Measurements from ENCODE around the gene MUC5B. TPM values are rescaled to one million over a fixed set of nuclear protein-coding genes. Genes with fewer than 3 reads are reported as not detected.

The MUC5B gene
- total and polyA plus RNA-seq, 2 donors (not counting 3 experiments of a cell fraction or from before 2014, with no cell fraction given): not detected

DNA sequence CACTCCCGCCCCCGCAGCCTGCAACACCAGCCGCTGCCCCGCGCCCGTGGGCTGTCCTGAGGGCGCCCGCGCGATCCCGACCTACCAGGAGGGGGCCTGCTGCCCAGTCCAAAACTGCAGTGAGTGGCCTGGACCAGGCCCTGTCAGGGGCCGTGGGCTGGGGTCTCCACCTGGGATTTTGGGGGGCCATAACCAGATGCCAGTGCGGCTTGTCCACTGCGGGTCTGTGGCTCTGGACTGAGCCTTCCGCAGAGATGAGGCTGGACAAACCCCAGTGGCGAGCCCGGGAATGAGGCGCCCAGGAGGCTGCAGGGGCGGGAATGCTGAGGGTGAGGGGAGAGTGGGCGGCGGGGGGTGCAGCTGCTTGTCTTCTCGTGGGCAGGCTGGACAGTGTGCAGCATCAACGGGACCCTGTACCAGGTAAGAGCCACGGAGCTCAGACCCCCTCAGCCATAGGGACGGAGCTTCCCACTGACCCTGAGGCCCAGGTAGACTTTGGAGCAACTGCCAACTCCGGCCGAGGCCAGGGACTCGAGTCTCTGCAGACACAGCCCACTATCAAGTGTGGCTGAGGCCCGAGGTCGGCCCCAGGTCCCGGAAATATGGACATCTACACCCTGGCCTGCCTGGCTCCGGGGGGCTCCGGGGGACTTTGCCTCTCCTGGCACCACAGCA lies 24.8 kb upstream of the MUC5B start:
- ChIA-PET CTCF (no interaction called here), POLR2A (no interaction called here)
- Histone ChIP-seq H3K9me1 (replicated peaks; ENCODE audit: control insufficient read depth, extremely low read depth, insufficient read depth, low read length) (no peaks in the 10 kb centered on the region), H3K79me2 (ENCODE audit: control insufficient read depth, insufficient read depth, low read length) (no peaks in the 10 kb centered on the region), H3K4me2 (ENCODE audit: insufficient read depth, low read length) (no peak overlapping the region), H3K27ac (ENCODE audit: insufficient read depth, low read depth, low read length) (no peak overlapping the region), H3K9ac (replicated peaks; ENCODE audit: extremely low read depth, insufficient read depth, low read length) (no peak overlapping the region), H4K20me1 (replicated peaks; ENCODE audit: control insufficient read depth, extremely low read depth, insufficient read depth, low read length) (no peaks in the 10 kb centered on the region), H2AFZ (ENCODE audit: low read depth, low read length) (no peak overlapping the region), H3K9me3 (replicated peaks; ENCODE audit: control insufficient read depth, insufficient read depth, low read length) (no peaks in the 10 kb centered on the region), H3K4me1 (ENCODE audit: control insufficient read depth, extremely low read depth, insufficient read depth, low read length) (no peaks in the 10 kb centered on the region), H3K36me3 (ENCODE audit: control insufficient read depth in 2 of 2, extremely low read depth in 1 of 2, insufficient read depth in 2 of 2, low read length in 2 of 2) (no peaks in the 10 kb centered on the region), H3K4me3 (replicated peaks in 1 of 3; ENCODE audit: insufficient read depth in 1 of 3, low read depth in 1 of 3, low read length in 3 of 3) (no peak overlapping the region), H3K27me3 (ENCODE audit: control insufficient read depth in 2 of 2, insufficient read depth in 2 of 2, low read length in 2 of 2) (no peaks in the 10 kb centered on the region)
- no peak for DNase-seq (ENCODE audit: low read depth, low spot score)
- no TSS peak for BruUV-seq (replicated peaks)
- TF ChIP-seq MYC (IDR thresholded peaks at IDR 0.05; ENCODE audit: low read depth, low read length) (no peak), POLR2AphosphoS5 (IDR thresholded peaks at IDR 0.05; ENCODE audit: insufficient read depth, low read depth, low read length) (no peak), POLR2A (IDR thresholded peaks at IDR 0.05; ENCODE audit: low read depth, low read length) (no peak), EZH2 (IDR thresholded peaks at IDR 0.05; ENCODE audit: borderline replicate concordance, low read depth, low read length, severe bottlenecking) (no peak), FOS (IDR thresholded peaks at IDR 0.05; ENCODE audit: borderline replicate concordance, insufficient read depth, low read length) (no peak), JUN (IDR thresholded peaks at IDR 0.05; ENCODE audit: borderline replicate concordance, insufficient read depth, insufficient read length, low read depth) (no peak), GATA2 (IDR thresholded peaks at IDR 0.05; ENCODE audit: insufficient read depth, insufficient read length, low read depth, low read length) (no peak)
- TF ChIP-seq, protein P1, sequence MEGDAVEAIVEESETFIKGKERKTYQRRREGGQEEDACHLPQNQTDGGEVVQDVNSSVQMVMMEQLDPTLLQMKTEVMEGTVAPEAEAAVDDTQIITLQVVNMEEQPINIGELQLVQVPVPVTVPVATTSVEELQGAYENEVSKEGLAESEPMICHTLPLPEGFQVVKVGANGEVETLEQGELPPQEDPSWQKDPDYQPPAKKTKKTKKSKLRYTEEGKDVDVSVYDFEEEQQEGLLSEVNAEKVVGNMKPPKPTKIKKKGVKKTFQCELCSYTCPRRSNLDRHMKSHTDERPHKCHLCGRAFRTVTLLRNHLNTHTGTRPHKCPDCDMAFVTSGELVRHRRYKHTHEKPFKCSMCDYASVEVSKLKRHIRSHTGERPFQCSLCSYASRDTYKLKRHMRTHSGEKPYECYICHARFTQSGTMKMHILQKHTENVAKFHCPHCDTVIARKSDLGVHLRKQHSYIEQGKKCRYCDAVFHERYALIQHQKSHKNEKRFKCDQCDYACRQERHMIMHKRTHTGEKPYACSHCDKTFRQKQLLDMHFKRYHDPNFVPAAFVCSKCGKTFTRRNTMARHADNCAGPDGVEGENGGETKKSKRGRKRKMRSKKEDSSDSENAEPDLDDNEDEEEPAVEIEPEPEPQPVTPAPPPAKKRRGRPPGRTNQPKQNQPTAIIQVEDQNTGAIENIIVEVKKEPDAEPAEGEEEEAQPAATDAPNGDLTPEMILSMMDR (IDR thresholded peaks at IDR 0.05; ENCODE audit: extremely low read depth in 1 of 2, insufficient read depth in 1 of 2, low read depth in 1 of 2, low read length in 2 of 2): no peak
- TF ChIP-seq, protein P2, sequence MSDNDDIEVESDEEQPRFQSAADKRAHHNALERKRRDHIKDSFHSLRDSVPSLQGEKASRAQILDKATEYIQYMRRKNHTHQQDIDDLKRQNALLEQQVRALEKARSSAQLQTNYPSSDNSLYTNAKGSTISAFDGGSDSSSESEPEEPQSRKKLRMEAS (IDR thresholded peaks at IDR 0.05; ENCODE audit: insufficient read depth, insufficient read length): no peak
- dilution Hi-C loops (cut with MboI; ENCODE audit: extremely low pct_ligation_motif_present, low sequenced_read_pairs): no loop called here
- intact Hi-C loops (cut with micrococcal nuclease): no loop called here
- FAIRE-seq: no peak

Measured in endothelial cell of umbilical vein (primary cell).